Effector memory CD4-positive, alpha-beta T cell (primary cell): ENCODE data around the gene FOXP1.

ENCODE experiments used
- DNase-seq, 3 donors: peaks; one replicate each; pipeline ENCODE4 v3.0.0-alpha.2; 2020
- H3K27ac ChIP-seq: 2 replicates; pipeline ENCODE4 v1.7.0; 2013; ENCODE audit warnings: mild to moderate bottlenecking, low read length, moderate library complexity; ENCODE audit not compliant: insufficient read depth, poor library complexity, severe bottlenecking
- H3K27me3 ChIP-seq: replicated peaks from 2 replicates; pipeline ENCODE4 v1.7.0; 2013; ENCODE audit warnings: mild to moderate bottlenecking, low read length; ENCODE audit not compliant: insufficient read depth, control insufficient read depth, poor library complexity, severe bottlenecking
- H3K36me3 ChIP-seq: 2 replicates; pipeline ENCODE4 v1.7.0; 2013; ENCODE audit warnings: mild to moderate bottlenecking, low read length, moderate library complexity; ENCODE audit not compliant: control insufficient read depth, insufficient read depth
- H3K4me1 ChIP-seq: 2 replicates; pipeline ENCODE4 v1.7.0; 2013; ENCODE audit warnings: low read length, mild to moderate bottlenecking; ENCODE audit not compliant: control insufficient read depth, insufficient read depth, poor library complexity, severe bottlenecking
- H3K4me3 ChIP-seq: 2 replicates; pipeline ENCODE4 v1.7.0; 2013; ENCODE audit warnings: low read length, low read depth, mild to moderate bottlenecking; ENCODE audit not compliant: insufficient read depth, poor library complexity, severe bottlenecking
- H3K9me3 ChIP-seq: 2 replicates; pipeline ENCODE4 v1.7.0; 2013; ENCODE audit warnings: mild to moderate bottlenecking, low read length, moderate library complexity; ENCODE audit not compliant: control insufficient read depth

Gene FOXP1

GRCh38 chr3:70926835-70927234 lies 656.7 kb downstream of the FOXP1 start:
- Histone ChIP-seq H3K4me1 (no peaks in the 10 kb centered on the region), H3K27me3 (no peaks in the 10 kb centered on the region), H3K36me3 (no peaks in the 10 kb centered on the region), H3K9me3 (no peaks in the 10 kb centered on the region), H3K27ac (no peak overlapping the region), H3K4me3 (no peak overlapping the region)
- no peak for DNase-seq

- H3K27ac ChIP-seq, result no peak overlapping the region
- no peak overlapping the region for H3K4me3 ChIP-seq
- no peaks in the 10 kb centered on the region for H3K4me1 ChIP-seq
- no peaks in the 10 kb centered on the region for H3K27me3 ChIP-seq
- no peaks in the 10 kb centered on the region for H3K36me3 ChIP-seq
- no peak for DNase-seq
- no peaks in the 10 kb centered on the region for H3K9me3 ChIP-seq
Observed at GRCh38 chr3:70919661-70920060, 663.9 kb downstream of the FOXP1 start.

GRCh38 chr3:70919091-70919490 lies 664.4 kb downstream of the FOXP1 start:
- H3K4me1 ChIP-seq, result no peaks in the 10 kb centered on the region
- DNase-seq, result no peak
- H3K27ac ChIP-seq, result no peak overlapping the region
- H3K4me3 ChIP-seq, result no peak overlapping the region
- no peaks in the 10 kb centered on the region for H3K9me3 ChIP-seq
- H3K36me3 ChIP-seq, result no peaks in the 10 kb centered on the region
- no peaks in the 10 kb centered on the region for H3K27me3 ChIP-seq

GRCh38 chr3:70916375-70917055 lies 667.0 kb downstream of the FOXP1 start:
- DNase-seq, result no peak
- no peaks in the 10 kb centered on the region for H3K4me1 ChIP-seq

GRCh38 chr3:70914862-70915261 lies 668.7 kb downstream of the FOXP1 start:
- no peaks in the 10 kb centered on the region for H3K4me1 ChIP-seq
- no peak for DNase-seq
- H3K27ac ChIP-seq, result no peak overlapping the region
- no peak overlapping the region for H3K4me3 ChIP-seq
- no peaks in the 10 kb centered on the region for H3K27me3 ChIP-seq
- H3K36me3 ChIP-seq, result no peaks in the 10 kb centered on the region
- no peaks in the 10 kb centered on the region for H3K9me3 ChIP-seq

More at GRCh38 chr3:70916375-70917055, 667.0 kb downstream of the FOXP1 start:
- H3K27me3 ChIP-seq, result no peaks in the 10 kb centered on the region
- no peaks in the 10 kb centered on the region for H3K9me3 ChIP-seq
- no peak overlapping the region for H3K4me3 ChIP-seq
- H3K27ac ChIP-seq, result no peak overlapping the region
- no peaks in the 10 kb centered on the region for H3K36me3 ChIP-seq

GRCh38 chr3:70911719-70912118 lies 671.8 kb downstream of the FOXP1 start:
- no peak for DNase-seq
- H3K27ac ChIP-seq, result no peak overlapping the region
- H3K27me3 ChIP-seq, result no peaks in the 10 kb centered on the region
- H3K36me3 ChIP-seq, result no peaks in the 10 kb centered on the region
- H3K4me3 ChIP-seq, result no peak overlapping the region
- H3K4me1 ChIP-seq, result no peaks in the 10 kb centered on the region
- no peaks in the 10 kb centered on the region for H3K9me3 ChIP-seq

GRCh38 chr3:70905491-70905890 lies 678.0 kb downstream of the FOXP1 start:
- DNase-seq, result no peak
- no peaks in the 10 kb centered on the region for H3K27me3 ChIP-seq
- H3K27ac ChIP-seq, result no peak overlapping the region
- H3K4me3 ChIP-seq, result no peak overlapping the region
- no peaks in the 10 kb centered on the region for H3K9me3 ChIP-seq
- no peaks in the 10 kb centered on the region for H3K4me1 ChIP-seq
- H3K36me3 ChIP-seq, result no peaks in the 10 kb centered on the region
